ENCODE measurements around the gene INTS13. TPM values are rescaled to one million over a fixed set of nuclear protein-coding genes. Genes with fewer than 3 reads are reported as not detected.
"Not testable (repeated sequence)": the region's sequence is repeated elsewhere in the genome, so short reads cannot be mapped to it uniquely, and the experiment has no call there.

INTS13 gene
- total and polyA plus RNA-seq, 5 experiments from 2014 or later, result 13.3 to 26.2 (median 18.3) TPM

DNA sequence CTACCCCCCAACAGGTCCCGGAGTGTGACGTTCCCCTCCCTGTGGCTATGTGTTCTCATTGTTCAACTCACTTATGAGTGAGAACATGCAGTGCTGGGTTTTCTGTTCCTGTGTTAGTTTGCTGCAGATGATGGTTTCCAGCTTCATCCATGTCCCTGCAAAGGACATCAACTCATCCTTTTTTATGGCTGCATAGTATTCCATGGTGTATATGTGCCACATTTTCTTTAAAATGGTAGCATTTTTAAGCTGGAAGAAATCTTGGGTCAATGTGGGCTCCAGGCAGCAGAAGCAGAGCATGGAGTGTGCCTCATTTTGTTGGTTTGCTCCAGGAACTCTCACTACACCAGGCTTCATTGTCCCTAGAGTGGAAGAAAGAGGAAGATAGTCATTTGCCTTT, 57.2 kb downstream of the INTS13 start:
- H3K27me3 Mint-ChIP-seq, result peaks cover 0 to 34% (median 13%) of the 10 kb centered on the region in 5 donors
- ATAC-seq (no peak), DNase-seq (no peak)
- POLR2A ChIA-PET, result no interaction called here
- H3K4me1 Mint-ChIP-seq, result peaks cover 6 to 20% (median 14%) of the 10 kb centered on the region in 4 donors
- H3K36me3 Mint-ChIP-seq, result peaks cover 0 to 9% (median 7%) of the 10 kb centered on the region in 3 donors
- H3K4me3 Mint-ChIP-seq, result no peak overlapping the region
- H3K9me3 Mint-ChIP-seq, result peaks cover 0 to 8% (median 0%) of the 10 kb centered on the region in 9 donors
- peak overlapping the region in 1 of 10 donors; percentile 43 for H3K27ac Mint-ChIP-seq

DNA sequence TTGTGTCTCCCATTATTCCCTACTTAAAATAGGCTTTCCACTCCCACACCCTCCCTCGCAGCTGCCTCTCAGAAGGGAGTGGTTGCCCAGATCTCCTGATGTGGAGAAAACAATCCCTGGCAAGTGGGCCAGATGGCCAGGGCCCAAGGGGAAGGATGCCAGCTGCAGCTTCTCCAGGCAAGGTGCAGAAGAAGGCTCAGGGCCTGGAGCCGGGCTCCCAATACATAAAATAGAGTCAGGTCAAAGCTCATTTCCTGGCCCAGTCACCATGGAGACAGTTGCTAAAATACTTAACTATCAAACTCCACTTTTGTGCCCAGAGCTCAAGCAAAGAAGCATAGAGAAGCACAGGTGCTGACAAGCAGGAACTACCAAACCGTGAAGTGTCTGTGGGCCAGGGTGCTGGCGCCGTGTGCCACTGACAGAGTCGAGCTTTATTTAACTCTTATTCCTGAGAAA, 59.1 kb downstream of the INTS13 start:
- peaks cover 0 to 21% (median 9%) of the 10 kb centered on the region in 5 donors for H3K27me3 Mint-ChIP-seq
- ATAC-seq (no peak), DNase-seq (no peak)
- H3K9me3 Mint-ChIP-seq, result peaks cover 0 to 7% (median 0%) of the 10 kb centered on the region in 9 donors
- POLR2A ChIA-PET, result no interaction called here
- peak overlapping the region in 3 of 10 donors; percentile 15 to 65 (median 31) for H3K27ac Mint-ChIP-seq
- peaks cover 0 to 9% (median 7%) of the 10 kb centered on the region in 3 donors for H3K36me3 Mint-ChIP-seq
- H3K4me1 Mint-ChIP-seq, result peaks cover 0 to 9% (median 3%) of the 10 kb centered on the region in 4 donors
- no peak overlapping the region for H3K4me3 Mint-ChIP-seq

DNA sequence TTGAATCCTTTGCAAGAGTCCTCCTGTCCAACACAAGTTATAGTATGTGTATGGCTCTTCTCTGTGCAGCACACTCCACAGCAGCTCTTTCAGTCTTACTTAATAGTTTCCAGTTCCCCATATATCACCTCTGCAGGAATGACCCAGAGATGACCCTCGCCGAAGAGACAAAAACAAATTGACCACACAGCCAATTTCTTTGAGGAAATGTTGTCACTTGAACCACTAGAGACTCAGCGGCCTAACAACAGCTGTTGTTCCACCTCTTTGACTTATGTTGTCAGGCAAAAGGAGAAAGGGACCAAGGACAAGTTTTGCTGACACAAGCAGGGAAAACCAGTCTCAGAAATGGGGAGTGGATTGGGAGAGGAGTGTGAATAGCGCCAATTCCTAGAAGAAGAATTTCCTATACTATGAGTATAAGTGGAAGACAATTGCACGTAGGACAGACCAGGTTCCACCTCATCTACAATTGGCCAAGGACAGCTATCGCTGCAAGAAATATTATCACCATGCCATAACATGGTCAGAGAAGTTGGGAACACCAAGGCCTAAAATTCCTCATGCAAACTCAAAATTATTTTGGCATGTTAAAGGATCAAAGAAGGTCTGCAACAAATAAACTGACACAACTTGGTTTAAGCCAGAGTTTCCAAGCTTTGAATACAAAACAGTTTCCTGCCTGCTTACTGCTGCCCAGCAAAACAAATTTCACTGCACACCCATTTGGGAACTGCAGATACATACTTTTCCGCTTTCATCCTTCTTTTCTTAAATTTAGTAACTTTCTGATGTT, 63.1 kb downstream of the INTS13 start:
- Mint-ChIP-seq H3K27me3 (peaks cover 0 to 10% (median 0%) of the 10 kb centered on the region in 5 donors), H3K4me3 (no peak overlapping the region), H3K4me1 (peaks cover 2 to 18% (median 8%) of the 10 kb centered on the region in 4 donors), H3K36me3 (no peaks in the 10 kb centered on the region), H3K9me3 (no peaks in the 10 kb centered on the region), H3K27ac (peak overlapping the region in 1 of 10 donors; percentile 11)
- POLR2A ChIA-PET, result no interaction called here
- no peak for ATAC-seq
- no peak for DNase-seq

DNA sequence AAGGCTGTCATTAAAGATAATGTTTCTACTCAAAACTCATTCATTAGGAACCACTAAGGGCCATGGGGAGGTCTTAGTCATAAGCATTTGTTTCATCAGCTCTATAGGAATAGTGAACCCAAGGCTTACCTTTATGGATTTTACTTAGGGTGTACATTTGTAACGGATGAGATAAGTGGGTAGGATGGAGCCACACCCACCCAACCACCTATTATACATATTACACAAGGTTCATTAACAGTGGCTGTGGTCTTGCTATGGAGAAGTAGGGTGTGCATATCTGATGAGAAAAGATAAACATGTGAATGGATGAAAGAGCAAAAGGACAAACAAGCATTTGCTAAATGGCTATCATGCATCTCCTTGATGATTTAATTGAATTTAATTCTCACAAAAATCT, 65.2 kb downstream of the INTS13 start:
- no peaks in the 10 kb centered on the region for H3K36me3 Mint-ChIP-seq
- POLR2A ChIA-PET, result no interaction called here
- ATAC-seq, result no peak
- H3K4me1 Mint-ChIP-seq, result peaks cover 2 to 17% (median 11%) of the 10 kb centered on the region in 4 donors
- no peaks in the 10 kb centered on the region for H3K9me3 Mint-ChIP-seq
- DNase-seq, result no peak
- H3K27me3 Mint-ChIP-seq, result peaks cover 0 to 10% (median 0%) of the 10 kb centered on the region in 5 donors
- H3K27ac Mint-ChIP-seq, result no peak overlapping the region
- H3K4me3 Mint-ChIP-seq, result no peak overlapping the region

DNA sequence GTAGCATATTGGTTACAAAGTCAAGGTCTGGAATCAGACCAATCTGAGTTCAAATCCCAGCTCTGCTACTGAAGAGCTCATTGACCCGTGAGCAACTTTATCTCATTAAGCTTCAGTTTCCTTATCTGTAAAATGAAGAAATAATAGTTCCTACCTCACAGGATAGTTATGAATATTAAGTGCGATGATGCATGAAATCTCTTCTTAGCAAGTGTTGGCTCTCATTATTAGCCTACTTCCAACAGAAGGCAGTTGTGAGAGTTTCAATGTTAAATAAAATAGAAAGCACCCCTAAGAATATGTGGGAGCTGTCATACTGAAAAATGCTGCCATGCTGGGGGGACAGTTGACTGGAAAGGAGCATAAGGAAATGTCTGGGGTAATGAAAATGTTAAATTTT, 65.8 kb downstream of the INTS13 start:
- no peaks in the 10 kb centered on the region for H3K36me3 Mint-ChIP-seq
- peaks cover 4 to 24% (median 16%) of the 10 kb centered on the region in 4 donors for H3K4me1 Mint-ChIP-seq
- H3K4me3 Mint-ChIP-seq, result no peak overlapping the region
- POLR2A ChIA-PET, result no interaction called here
- ATAC-seq (no peak), DNase-seq (no peak)
- H3K27ac Mint-ChIP-seq, result no peak overlapping the region
- no peaks in the 10 kb centered on the region for H3K9me3 Mint-ChIP-seq
- peaks cover 0 to 10% (median 0%) of the 10 kb centered on the region in 5 donors for H3K27me3 Mint-ChIP-seq

DNA sequence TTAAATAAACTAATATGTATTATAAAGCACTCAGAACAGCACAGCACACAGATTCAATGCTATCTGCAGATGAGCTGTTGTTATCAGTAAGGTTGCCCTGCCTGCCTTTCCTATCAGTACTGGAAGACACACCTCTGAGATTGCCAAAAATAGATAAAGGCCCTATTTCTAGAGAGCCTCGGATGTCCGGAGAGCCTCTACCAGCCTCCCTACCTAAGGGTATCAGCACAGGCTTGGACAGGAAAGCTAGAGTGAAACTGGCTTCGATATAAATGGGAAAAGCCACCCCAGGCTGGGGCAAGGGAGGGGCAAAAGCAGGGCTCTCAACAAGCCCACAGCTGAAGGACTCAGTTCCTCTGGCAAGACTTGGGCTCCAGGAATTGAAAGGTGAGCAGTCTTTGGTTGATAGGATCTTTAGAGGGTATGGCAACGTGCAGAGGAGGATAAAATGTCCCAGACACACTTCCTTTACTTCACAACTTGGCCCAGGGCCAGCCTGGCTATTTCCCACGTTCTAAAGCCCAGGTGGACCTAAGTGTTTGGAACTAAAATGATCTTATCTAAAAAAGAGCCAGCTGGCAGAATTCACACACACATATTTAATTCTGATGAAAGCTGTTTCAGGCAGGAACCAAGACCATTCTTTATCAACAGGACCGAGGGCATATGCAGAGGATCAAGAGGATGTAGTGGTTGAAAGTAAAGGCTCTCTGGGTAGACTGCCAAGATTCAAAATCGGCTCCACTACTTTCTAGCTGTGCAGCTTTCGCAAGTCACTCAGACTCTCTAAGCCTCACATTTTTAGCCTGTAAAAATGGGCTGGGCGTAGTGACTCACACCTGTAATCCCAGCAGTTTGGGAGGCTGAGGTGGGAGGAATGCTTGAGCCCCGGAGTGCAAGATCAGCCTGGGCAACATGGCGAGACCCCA, 67.0 kb downstream of the INTS13 start:
- no peak for ATAC-seq
- no peak overlapping the region for H3K27ac Mint-ChIP-seq
- H3K4me3 Mint-ChIP-seq, result no peak overlapping the region
- POLR2A ChIA-PET, result interaction anchor here (0.9 kb wide), 1 partner anchor 39 kb away, joined by 3 read pairs; no protein-coding TSS in a partner anchor
- no peaks in the 10 kb centered on the region for H3K9me3 Mint-ChIP-seq
- H3K4me1 Mint-ChIP-seq, result peaks cover 6 to 27% (median 18%) of the 10 kb centered on the region in 4 donors
- peaks cover 0 to 10% (median 0%) of the 10 kb centered on the region in 5 donors for H3K27me3 Mint-ChIP-seq
- DNase-seq, result no peak
- H3K36me3 Mint-ChIP-seq, result no peaks in the 10 kb centered on the region

DNA sequence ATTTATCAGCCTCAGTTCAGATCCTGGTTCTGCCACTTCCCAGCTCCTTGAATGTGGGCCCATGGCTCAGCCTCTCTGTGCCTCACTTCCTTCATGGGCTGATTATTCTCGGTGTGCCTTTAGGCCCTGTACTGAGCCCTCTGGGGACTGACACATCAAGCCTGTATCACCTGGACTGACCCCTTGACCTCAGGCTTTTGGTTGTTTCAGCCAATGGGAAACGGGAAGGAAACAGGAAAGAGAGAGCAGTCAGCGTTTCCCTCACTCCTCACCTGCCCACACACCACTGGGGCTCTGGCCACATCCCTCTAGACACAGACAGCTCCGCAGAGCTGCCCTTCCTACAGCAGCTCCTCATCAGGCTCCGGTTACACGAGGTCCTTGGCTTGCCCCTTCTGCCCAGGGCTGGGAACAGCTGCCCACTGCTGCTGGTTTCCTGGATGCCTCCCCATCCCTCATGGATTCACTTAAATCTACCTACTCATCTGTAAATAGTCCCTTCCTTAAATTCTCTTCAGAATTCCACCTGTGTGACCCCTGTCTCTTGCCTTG, 67.8 kb downstream of the INTS13 start:
- Mint-ChIP-seq H3K36me3 (no peaks in the 10 kb centered on the region), H3K27ac (no peak overlapping the region), H3K4me3 (no peak overlapping the region), H3K27me3 (peaks cover 0 to 10% (median 0%) of the 10 kb centered on the region in 5 donors), H3K9me3 (no peaks in the 10 kb centered on the region), H3K4me1 (peaks cover 6 to 27% (median 18%) of the 10 kb centered on the region in 4 donors)
- no peak for DNase-seq
- ATAC-seq, result no peak
- POLR2A ChIA-PET, result no interaction called here

DNA sequence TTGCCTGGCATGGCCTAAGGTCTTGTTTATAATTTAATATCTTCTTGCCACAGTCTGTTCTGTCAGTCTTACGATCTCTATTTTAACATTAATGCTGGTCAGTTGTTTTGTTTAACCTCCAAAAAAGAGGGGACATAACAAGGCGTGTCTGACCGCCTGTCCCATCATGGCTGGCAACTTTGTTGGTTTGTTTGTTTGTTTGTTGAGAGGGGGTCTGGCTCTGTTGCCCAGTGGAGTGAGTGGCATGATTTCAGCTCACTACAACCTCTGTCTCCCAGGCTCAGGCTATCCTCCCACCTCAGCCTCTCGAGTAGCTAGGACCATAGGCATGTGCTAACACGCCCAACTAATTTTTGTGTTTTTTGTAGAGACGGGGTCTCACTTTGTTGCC, 68.7 kb downstream of the INTS13 start:
- no peaks in the 10 kb centered on the region for H3K9me3 Mint-ChIP-seq
- POLR2A ChIA-PET, result interaction anchor here (0.5 kb wide), 1 partner anchor 939 kb away, joined by 3 read pairs; no protein-coding TSS in a partner anchor
- peaks cover 6 to 27% (median 18%) of the 10 kb centered on the region in 4 donors for H3K4me1 Mint-ChIP-seq
- H3K4me3 Mint-ChIP-seq, result no peak overlapping the region
- peaks cover 0 to 10% (median 0%) of the 10 kb centered on the region in 5 donors for H3K27me3 Mint-ChIP-seq
- H3K27ac Mint-ChIP-seq, result no peak overlapping the region
- no peaks in the 10 kb centered on the region for H3K36me3 Mint-ChIP-seq
- DNase-seq (no peak), ATAC-seq (no peak)

DNA sequence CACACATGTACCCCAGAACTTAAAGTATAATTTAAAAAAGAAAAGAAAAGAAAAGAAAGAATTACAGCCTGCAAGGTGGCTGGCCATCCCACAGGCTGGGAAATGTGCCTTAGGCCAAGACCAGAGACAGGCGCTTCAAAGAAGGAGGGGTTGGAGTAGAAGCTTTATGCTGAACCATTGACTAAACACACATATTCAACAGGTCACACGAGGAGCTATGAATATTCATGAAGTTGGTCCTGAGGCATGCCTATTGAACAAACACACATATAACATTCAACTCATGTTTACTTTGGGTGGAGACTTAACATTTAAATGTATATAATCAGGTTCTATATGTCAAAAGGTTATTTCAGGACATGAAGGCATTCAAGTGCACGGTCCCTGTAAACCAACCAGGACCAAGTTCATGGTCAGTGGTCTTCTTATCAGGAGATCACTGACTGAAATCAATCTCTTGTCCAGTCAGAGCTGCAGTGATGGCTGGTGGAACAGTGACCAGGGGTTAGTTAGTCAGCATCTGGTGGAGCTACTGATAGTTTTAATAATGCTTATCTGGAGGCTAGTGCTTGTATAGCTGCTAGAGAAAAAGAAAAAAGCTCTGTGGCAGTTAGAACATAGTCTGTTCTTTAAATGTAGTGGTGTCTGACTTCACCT, 69.2 kb downstream of the INTS13 start:
- Mint-ChIP-seq H3K4me1 (peaks cover 6 to 27% (median 18%) of the 10 kb centered on the region in 4 donors), H3K4me3 (no peak overlapping the region), H3K27ac (peak overlapping the region in 1 of 10 donors; percentile 4), H3K9me3 (no peaks in the 10 kb centered on the region), H3K36me3 (no peaks in the 10 kb centered on the region), H3K27me3 (peaks cover 0 to 10% (median 0%) of the 10 kb centered on the region in 5 donors)
- POLR2A ChIA-PET, result interaction anchor here (0.5 kb wide), 1 partner anchor 939 kb away, joined by 3 read pairs; no protein-coding TSS in a partner anchor
- ATAC-seq (no peak), DNase-seq (no peak)

DNA sequence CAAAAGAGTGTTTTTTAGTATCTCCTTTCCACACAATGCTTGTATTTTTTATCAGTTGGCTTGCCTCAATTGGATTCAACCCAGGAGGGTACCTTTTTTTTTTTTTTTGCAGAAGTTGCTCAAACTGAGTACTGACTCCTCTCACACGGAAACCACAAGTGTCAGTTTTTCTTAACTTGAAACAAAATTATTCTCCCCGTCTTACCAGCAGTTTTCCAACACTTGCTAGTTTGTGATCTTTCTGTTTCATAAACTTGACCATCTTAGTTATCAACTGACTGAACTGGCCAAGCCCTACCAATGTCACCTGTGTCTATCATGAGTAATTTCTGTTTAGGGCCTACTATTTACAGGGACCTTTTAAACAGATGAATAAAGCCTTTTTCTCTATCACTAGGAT, 70.7 kb downstream of the INTS13 start:
- Mint-ChIP-seq H3K4me3 (peak overlapping the region in 2 of 10 donors; percentile 13 to 35), H3K27me3 (peaks cover 0 to 10% (median 5%) of the 10 kb centered on the region in 5 donors), H3K4me1 (peaks cover 6 to 27% (median 18%) of the 10 kb centered on the region in 4 donors), H3K9me3 (no peaks in the 10 kb centered on the region), H3K27ac (peak overlapping the region in 3 of 10 donors; percentile 4 to 24 (median 20)), H3K36me3 (no peaks in the 10 kb centered on the region)
- DNase-seq, result peak in 2 of 10 donors; percentile 22 to 28
- POLR2A ChIA-PET, result interaction anchor here (0.7 kb wide), 2 partner anchors 438 to 689 kb away, joined by 3 read pairs; no protein-coding TSS in a partner anchor
- ATAC-seq, result peak in 1 of 2 donors; percentile 51

DNA sequence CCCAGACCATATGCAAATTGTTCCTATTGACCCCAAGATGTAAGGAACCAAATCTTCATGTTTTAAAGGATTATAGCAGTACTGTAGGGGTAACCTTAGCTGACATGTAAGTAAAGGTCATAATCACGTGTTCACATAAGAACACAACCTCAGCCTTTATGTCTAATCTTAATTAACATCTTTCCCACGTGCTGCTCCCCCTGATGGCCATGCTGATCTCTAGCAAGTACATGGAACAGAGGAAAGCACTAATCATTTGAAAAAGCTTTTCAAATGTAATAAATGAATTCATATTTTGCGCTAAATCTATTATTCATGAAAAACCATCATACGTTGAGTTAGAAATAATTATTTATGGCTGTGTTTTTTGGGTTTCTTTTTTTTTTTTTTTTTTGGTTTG, 74.3 kb downstream of the INTS13 start:
- no peak for ATAC-seq
- POLR2A ChIA-PET, result interaction anchor here (0.7 kb wide), 2 partner anchors 247 to 1562 kb away, joined by 3 to 4 read pairs; no protein-coding TSS in a partner anchor
- no peak for DNase-seq
- no peak overlapping the region for H3K27ac Mint-ChIP-seq
- H3K36me3 Mint-ChIP-seq, result no peaks in the 10 kb centered on the region
- H3K4me3 Mint-ChIP-seq, result no peak overlapping the region
- peaks cover 4 to 15% (median 12%) of the 10 kb centered on the region in 4 donors for H3K4me1 Mint-ChIP-seq
- H3K9me3 Mint-ChIP-seq, result no peaks in the 10 kb centered on the region
- H3K27me3 Mint-ChIP-seq, result peaks cover 0 to 10% (median 4%) of the 10 kb centered on the region in 5 donors

DNA sequence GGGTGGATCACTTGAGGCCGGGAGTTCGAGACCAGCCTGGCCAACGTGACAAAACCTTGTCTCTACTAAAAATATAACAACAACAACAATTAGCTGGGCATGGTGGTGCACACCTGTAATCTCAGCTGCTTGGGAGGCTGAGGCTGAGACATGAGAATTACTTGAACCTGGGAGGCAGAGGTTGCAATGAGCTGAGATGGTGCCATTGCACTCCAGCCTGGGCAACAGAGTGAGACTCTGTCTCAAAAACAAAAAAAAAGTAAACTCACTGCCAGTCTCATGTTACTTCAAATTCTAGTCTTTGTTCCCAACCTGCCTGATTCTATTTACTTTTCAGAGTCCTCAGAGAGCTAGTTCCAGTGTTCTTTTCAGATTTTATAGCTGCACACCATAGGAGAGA, 75.0 kb downstream of the INTS13 start:
- H3K9me3 Mint-ChIP-seq, H3K27ac Mint-ChIP-seq, ATAC-seq, H3K27me3 Mint-ChIP-seq, H3K4me3 Mint-ChIP-seq, POLR2A ChIA-PET, H3K36me3 Mint-ChIP-seq, DNase-seq: not testable (repeated sequence)
- peaks cover 4 to 11% (median 9%) of the 10 kb centered on the region in 4 donors for H3K4me1 Mint-ChIP-seq

All from naive thymus-derived CD8-positive, alpha-beta T cell (primary cell).